ENCODE data around the gene TEX10.
"Not testable (repeated sequence)": the region's sequence is repeated elsewhere in the genome, so short reads cannot be mapped to it uniquely, and the experiment has no call there.

The TEX10 gene

GRCh38 chr9:100352727-100353505 is at the start of gene TEX10:
Gene TEX10, minus strand, starts transcription at chr9:100352942. Its CDS starts 3,579 bp downstream, at chr9:100349363.
- DNase-seq (ENCODE audit: low read depth in 2 of 2) = peak; percentile 75 to 82

DNA sequence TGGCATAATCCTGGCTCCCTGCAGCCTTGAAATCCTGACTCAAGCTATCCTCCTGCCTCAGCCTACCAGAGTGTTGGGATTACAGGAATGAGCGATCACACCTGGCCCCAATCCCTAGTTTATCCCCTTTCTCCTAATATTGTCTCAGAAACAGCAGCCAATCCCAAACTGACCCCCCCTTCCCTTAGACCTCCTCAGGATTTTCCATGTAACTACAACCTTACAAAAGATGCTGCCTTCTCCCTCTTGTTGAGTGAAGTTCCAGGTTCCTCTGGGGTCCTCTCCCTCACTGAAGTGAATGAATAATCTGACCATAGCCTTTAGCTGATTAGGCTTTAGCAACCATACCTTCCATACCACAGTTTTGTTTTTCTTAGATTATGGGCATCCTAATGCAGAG is 48.3 kb upstream of the TEX10 start:
- no peak for DNase-seq (ENCODE audit: low read depth in 2 of 2)

- no peak for DNase-seq (ENCODE audit: low read depth in 2 of 2)
Measured at GRCh38 chr9:100397529-100398266, 45.0 kb upstream of the TEX10 start.

DNA sequence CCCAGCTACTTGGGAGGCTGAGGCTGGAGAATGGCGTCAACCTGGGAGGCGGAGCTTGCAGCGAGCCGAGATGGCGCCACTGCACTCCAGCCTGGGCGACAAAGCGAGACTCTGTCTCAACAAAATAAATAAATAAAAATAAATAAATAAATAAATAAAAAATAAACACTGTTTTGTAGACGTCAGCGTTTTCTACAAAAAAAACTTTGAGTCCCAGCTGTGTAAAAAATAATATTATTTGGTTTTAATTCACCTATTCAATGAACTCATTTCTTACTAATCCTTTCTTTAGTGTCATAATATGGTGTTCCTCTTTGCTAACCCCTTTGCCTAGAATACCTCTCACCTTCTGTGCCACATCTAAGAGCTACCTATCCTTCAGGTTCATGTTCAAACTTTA is 44.0 kb upstream of the TEX10 start:
- no peak for DNase-seq (ENCODE audit: low read depth in 2 of 2)

DNA sequence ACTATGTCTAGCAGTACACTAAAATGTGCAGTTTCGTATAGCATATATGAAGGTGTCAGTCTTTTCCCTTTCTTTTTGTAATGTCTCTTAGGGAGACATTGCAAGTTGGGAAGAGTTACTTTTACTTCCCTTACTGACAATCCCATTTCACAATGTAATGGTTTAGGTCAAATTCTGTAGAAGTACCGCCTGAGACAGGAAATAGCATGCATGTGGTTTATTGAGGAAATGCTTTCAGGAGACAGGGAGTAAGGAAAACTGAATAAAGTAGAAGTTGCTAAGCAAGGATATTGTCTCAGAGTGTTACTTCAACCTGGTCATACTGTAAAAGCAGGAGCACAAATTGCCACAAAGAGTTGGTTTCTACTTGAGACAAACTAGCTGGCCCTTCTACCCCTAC is 42.1 kb upstream of the TEX10 start:
- no peak for DNase-seq (ENCODE audit: low read depth in 2 of 2)

DNA sequence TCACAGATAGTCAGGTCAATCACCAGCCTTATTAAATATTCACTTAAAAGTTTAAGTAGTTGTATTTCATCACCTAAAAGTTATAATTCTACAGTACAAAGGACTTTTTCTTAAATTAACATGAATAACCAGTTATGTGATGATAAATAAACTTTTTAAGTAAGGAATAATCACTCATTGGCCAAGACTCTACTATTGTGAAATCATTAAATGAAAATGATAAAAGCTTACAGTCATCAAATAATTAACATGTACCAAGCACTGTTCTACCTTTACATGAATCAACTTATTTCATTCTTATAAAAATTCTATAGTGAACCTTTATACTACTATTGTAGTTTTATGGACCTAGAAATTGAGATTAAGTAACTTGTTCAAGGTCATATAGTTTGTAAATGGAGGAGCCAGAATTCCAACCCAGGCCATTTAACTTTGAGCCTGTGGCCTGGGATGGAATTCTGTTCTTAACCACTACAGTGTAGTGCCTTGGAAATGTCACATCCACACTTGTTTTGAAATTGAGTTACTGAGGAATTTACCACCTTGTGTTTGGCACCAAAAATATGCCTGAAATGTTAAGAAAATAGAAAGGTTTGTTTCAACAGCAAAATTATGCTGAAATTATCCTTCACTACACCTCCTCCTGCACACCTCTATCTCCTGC is 41.4 kb upstream of the TEX10 start:
- no peak for DNase-seq (ENCODE audit: low read depth in 2 of 2)

- DNase-seq (ENCODE audit: low read depth in 2 of 2) = not testable (repeated sequence)
Measured at GRCh38 chr9:100392989-100393388, 40.2 kb upstream of the TEX10 start.

GRCh38 chr9:100379862-100380261 is 27.1 kb upstream of the TEX10 start:
- no peak for DNase-seq (ENCODE audit: low read depth in 2 of 2)

GRCh38 chr9:100377015-100377414 is 24.3 kb upstream of the TEX10 start:
- no peak for DNase-seq (ENCODE audit: low read depth in 2 of 2)

GRCh38 chr9:100375658-100376057 is 22.9 kb upstream of the TEX10 start:
- DNase-seq (ENCODE audit: low read depth in 2 of 2) = no peak

GRCh38 chr9:100372648-100373047 is 19.9 kb upstream of the TEX10 start:
- DNase-seq (ENCODE audit: low read depth in 2 of 2) = no peak

GRCh38 chr9:100370064-100370723 is 17.5 kb upstream of the TEX10 start:
- DNase-seq (ENCODE audit: low read depth in 2 of 2) = no peak

- no peak for DNase-seq (ENCODE audit: low read depth in 2 of 2)
Measured at GRCh38 chr9:100368672-100369071, 15.9 kb upstream of the TEX10 start.

DNA sequence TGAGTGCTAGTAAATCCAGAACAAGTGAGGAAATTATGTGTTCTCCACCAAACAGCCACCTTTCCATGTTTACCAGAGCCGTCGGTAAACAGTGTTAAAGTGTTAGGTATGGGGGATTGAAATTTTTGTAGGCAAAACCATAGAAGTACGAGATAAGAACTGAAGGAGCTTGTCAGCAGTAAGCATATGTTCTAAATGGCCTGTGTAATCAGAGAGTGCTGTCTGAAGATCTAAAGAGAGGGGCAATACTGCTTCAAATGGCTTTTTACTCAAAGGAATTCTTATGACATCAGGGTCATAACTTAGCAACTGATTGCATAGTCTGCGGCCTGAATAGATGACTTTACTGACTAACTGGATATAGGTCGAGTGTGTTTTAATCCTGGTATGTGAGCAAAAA is 13.4 kb upstream of the TEX10 start:
- no peak for DNase-seq (ENCODE audit: low read depth in 2 of 2)

GRCh38 chr9:100364013-100364412 is 11.3 kb upstream of the TEX10 start:
- DNase-seq (ENCODE audit: low read depth in 2 of 2) = no peak

- no peak for DNase-seq (ENCODE audit: low read depth in 2 of 2)
Measured at GRCh38 chr9:100359057-100359456, 6.3 kb upstream of the TEX10 start.

DNA sequence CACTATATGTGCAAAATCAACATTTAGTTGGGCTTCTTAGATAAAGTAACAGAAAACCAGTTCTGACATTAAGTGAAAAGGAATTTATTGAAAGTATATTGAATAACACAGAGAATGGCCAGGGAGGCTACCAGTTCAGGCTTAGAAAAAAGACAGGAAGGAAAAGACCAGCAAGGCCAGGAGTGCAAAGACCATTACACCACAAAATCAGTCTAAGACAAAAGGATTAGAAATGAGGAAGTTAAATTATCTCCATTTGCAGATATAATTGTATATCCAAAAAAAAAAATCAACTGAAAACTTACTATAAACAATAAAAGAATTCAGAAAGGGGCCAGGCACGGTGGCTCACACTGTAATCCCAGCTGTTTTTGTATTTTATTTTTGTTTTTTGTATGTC is 4.8 kb upstream of the TEX10 start:
- DNase-seq (ENCODE audit: low read depth in 2 of 2) = no peak

DNA sequence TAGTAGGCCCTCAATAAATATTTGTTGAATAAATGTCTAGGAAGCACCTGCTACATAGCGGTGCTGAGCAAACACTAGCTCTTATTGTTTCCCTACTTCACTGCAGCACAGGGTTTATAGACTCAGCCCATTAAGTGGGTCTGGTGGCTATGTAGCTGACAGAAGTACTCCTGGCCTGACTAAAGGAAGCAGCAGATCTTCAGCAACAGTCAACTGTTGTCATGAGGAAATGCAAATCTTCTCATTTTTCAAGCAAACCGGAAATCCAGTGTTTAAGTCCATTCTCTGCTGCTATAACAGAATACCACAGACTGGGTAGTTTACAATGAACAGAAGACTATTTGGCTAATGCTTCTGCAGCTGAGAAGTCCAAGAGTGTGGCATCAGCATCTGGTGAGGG is 2.8 kb upstream of the TEX10 start:
- DNase-seq (ENCODE audit: low read depth in 2 of 2) = no peak

DNA sequence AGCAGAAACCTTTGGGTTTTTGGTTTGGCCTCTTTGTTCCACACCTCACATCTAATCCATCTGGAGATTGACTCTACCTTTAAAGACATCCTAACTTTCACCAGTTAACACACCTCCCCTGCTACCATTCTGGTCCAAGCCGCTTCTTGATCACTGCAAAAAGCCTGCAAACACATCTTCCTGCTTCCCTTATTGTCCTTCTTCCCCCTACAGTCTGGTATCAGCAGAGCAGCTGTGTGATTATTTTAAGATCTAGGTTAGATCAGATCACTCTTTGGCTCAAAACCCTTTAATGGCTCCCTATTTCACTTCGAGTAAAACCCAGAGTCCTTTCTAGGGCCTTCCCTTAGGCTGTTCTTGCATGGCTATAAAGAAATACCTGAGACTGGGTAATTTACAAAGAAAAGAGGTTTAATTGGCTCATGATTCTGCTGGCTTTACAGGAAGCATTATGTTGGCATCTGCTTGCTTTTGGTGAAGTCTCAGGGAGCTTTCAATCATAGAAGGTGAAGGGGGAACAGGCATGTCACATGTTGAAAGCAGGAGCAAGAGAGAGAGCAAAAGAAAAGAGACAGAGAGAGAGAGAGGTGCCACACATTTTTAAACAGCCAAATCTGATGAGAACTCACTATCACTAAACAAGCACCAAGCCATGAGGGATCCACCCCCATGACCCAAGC is 1.5 kb upstream of the TEX10 start:
- DNase-seq (ENCODE audit: low read depth in 2 of 2) = no peak

GRCh38 chr9:100352201-100352726 is 478 bp downstream of the TEX10 start:
- DNase-seq (ENCODE audit: low read depth in 2 of 2) = no peak

DNA sequence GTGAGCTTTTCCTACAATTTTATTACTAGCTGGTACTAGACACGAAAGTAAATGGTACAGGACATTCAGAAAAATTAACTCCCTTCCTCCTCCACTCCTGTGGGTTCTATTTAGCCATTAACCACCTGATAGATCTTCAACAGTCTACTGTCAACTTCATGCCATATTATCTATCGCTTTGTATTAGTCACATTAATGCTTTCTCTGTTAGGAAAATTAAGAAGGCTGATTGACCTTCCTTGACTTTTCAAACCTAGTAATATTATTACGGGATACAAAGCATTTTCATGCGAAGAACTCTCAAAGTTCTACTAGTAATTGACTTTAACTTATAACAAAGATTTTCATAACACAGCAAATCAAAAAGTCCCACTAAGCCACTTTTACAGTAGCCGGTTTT is 1.2 kb downstream of the TEX10 start:
- no peak for DNase-seq (ENCODE audit: low read depth in 2 of 2)

Data from stimulated activated CD8-positive, alpha-beta memory T cell treated with anti-CD3 and anti-CD28 coated beads, Interleukin-2, amount 100 ng/mL, for 1 hour (primary cell).